GM21529 (cell line): Measurements from ENCODE around the gene RPTOR.
"Not testable (repeated sequence)": the region's sequence is repeated elsewhere in the genome, so short reads cannot be mapped to it uniquely, and the experiment has no call there.

Experiments used
- ATAC-seq: cut with Tn5 transposase; IDR thresholded peaks from one replicate; pipeline ENCODE4 v1.9.1; 2021; ENCODE audit not compliant: unreplicated experiment

RPTOR gene

DNA sequence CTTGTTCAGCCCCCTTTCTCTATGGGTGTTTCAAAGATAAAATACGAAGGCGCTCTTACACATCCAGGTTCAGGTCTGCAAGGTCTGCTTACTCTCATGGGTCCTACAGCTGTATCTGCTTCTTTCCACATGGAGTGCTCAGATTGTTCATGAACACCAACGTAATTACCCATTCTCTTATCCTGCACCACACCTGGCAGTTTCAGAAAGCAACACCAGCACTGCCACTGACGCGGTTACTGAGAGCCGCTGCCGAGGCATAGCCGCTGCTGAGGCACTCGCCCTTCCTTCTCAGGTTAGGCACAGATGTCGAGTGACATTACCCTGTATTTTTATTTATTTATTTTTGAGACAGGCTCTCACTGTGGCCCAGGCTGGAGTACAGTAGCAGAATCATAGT is 147.1 kb downstream of the RPTOR start:
- no peak for ATAC-seq

GRCh38 chr17:80692931-80693467 is 148.4 kb downstream of the RPTOR start:
- no peak for ATAC-seq

GRCh38 chr17:80693511-80693910 is 148.9 kb downstream of the RPTOR start:
- no peak for ATAC-seq

GRCh38 chr17:80694085-80694991 is 149.7 kb downstream of the RPTOR start:
- ATAC-seq, result no peak

GRCh38 chr17:80694992-80695912 is 150.6 kb downstream of the RPTOR start:
- ATAC-seq, result no peak

- no peak for ATAC-seq
These were observed 151.3 kb downstream of the RPTOR start for GRCh38 chr17:80695979-80696378.

- ATAC-seq, result no peak
These were observed 151.8 kb downstream of the RPTOR start for GRCh38 chr17:80696456-80696855.

GRCh38 chr17:80696964-80697363 is 152.3 kb downstream of the RPTOR start:
- no peak for ATAC-seq

GRCh38 chr17:80698297-80698696 is 153.7 kb downstream of the RPTOR start:
- ATAC-seq, result no peak

DNA sequence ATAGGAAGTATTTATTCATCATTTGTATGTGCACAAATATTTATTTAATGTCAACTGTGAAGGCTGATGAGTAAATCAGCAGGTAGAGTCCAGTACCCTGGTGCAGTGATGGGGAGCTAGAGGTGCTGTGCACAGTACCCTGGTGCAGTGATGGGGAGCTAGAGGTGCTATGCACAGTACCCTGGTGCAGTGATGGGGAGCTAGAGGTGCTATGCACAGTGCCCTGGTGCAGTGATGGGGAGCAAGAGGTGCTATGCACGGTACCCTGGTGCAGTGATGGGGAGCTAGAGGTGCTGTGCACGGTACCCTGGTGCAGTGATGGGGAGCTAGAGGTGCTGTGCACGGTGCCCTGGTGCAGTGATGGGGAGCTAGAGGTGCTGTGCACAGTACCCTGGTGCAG is 154.6 kb downstream of the RPTOR start:
- not testable (repeated sequence) for ATAC-seq

- no peak for ATAC-seq
These were observed 157.1 kb downstream of the RPTOR start for GRCh38 chr17:80701730-80702129.

- no peak for ATAC-seq
These were observed 157.9 kb downstream of the RPTOR start for GRCh38 chr17:80702315-80703141.

- ATAC-seq, result no peak
These were observed 158.5 kb downstream of the RPTOR start for GRCh38 chr17:80703142-80703478.

DNA sequence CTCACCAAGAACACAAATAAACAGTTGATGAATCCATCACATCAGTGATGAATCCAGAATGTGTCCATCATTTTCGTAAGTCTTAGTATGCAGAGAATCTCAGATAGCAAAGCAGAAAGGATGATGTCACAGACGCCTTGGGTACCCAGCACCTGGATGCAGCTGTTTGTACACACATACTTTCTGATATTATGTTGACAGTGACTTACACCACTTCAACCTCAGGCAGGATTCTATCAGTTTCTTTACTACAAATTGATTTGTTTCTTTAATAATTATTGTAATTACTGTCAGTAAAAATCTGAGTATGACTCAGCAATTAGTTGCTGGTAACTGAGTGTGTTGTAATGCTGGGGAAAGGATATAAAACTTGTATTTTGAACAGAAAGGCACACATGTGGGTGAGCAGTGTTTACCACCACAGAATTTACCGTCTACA is 159.8 kb downstream of the RPTOR start:
- no peak for ATAC-seq

- ATAC-seq, result no peak
These were observed 160.3 kb downstream of the RPTOR start for GRCh38 chr17:80704894-80705293.

DNA sequence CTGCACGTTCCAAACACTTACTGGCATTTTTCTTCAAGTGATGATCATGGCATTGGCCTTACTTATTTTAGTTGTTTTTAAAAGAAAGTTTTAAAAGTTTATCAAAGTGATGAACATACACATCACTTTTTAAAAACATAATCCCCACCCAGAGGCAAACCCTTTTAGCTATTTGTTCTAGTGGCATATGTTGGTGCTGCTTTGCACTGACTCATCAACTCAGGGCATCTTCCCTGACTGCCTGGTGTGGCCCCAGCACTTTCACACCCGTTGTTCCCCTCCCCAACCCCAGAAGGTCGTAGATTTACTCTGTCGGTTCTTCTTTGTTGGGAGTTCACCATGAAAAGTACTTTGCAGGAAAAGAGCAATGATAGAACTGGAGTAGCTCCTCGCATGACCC is 161.3 kb downstream of the RPTOR start:
- no peak for ATAC-seq

DNA sequence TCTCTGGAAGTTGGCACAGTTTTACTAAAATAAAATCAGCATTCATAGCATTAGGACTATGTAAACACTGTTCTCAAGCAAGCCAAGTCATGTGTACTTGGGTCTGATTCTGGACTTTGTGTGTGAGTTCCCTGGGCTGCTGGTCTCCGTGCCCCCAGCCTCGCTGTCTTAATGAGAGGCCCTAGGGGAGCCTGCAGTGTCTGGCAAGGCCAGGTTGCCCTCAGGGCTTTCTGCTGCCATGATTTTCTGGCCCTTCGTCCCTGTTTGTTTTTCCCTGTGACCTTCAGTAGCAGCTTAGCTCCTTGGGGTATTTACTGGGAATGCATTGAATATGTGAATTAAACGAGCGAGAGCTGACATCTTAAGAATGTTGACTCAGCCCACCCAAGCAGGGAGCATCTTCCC is 161.8 kb downstream of the RPTOR start:
- no peak for ATAC-seq

GRCh38 chr17:80708480-80708879 is 163.8 kb downstream of the RPTOR start:
- ATAC-seq, result no peak

GRCh38 chr17:80709090-80709695 is 164.6 kb downstream of the RPTOR start:
- no peak for ATAC-seq

- no peak for ATAC-seq
These were observed 166.2 kb downstream of the RPTOR start for GRCh38 chr17:80710714-80711302.
